T47D (cell line): Measurements from ENCODE around the gene SEBOX.

Experiments
- DNase-seq, 2 experiments: peaks; one replicate each; pipeline versions ENCODE4 v3.0.0 to v3.0.0-alpha.2; 2011 to 2012; ENCODE audit warnings: low read depth in 1 of 2, low spot score in 1 of 2
- JUND ChIP-seq: IDR thresholded peaks from 2 replicates; pipeline ENCODE4 v1.6.1; 2012; ENCODE audit warnings: low read depth
- in situ Hi-C: cut with HindIII; loops from 2 replicates; pipeline ENCODE4 v1.10.0; 2016; ENCODE audit warnings: low sequenced_read_pairs, low pct_unique_long_range_greater_than_20kb

Gene SEBOX

GRCh38 chr17:28370035-28370743 lies 5.2 kb upstream of the SEBOX start, which contains the start of gene VTN:
Gene VTN, minus strand, starts transcription at chr17:28370307. Its CDS starts 104 bp downstream, at chr17:28370203.
- in situ Hi-C loops: no loop called here
- no peak for TF ChIP-seq JUND
- no peak for DNase-seq

GRCh38 chr17:28369684-28370034 lies 4.7 kb upstream of the SEBOX start:
- in situ Hi-C loops: no loop called here
- TF ChIP-seq JUND: no peak
- no peak for DNase-seq

GRCh38 chr17:28368915-28369683 lies 4.1 kb upstream of the SEBOX start:
- TF ChIP-seq JUND: no peak

GRCh38 chr17:28368306-28368831 lies 3.4 kb upstream of the SEBOX start:
- no peak for DNase-seq
- no peak for TF ChIP-seq JUND
- in situ Hi-C loops: no loop called here

More at GRCh38 chr17:28368915-28369683, 4.1 kb upstream of the SEBOX start:
- no peak for DNase-seq
- in situ Hi-C loops: no loop called here

- no peak for DNase-seq
- TF ChIP-seq JUND: no peak
- in situ Hi-C loops: no loop called here
Observed at GRCh38 chr17:28367641-28368305, 2.8 kb upstream of the SEBOX start.

- TF ChIP-seq JUND: no peak
- in situ Hi-C loops: no loop called here
- DNase-seq: no peak
Observed at GRCh38 chr17:28366605-28367004, 1.6 kb upstream of the SEBOX start.

- no peak for DNase-seq
- no peak for TF ChIP-seq JUND
- in situ Hi-C loops: no loop called here
Observed at GRCh38 chr17:28365487-28365886, 488 bp upstream of the SEBOX start.

GRCh38 chr17:28363776-28364650 lies 986 bp downstream of the SEBOX start:
- no peak for TF ChIP-seq JUND
- in situ Hi-C loops: no loop called here
- DNase-seq: no peak

GRCh38 chr17:28363186-28363585 lies 1.8 kb downstream of the SEBOX start:
- no peak for DNase-seq
- in situ Hi-C loops: no loop called here
- no peak for TF ChIP-seq JUND

- in situ Hi-C loops: no loop called here
- no peak for DNase-seq
- TF ChIP-seq JUND: no peak
Observed at GRCh38 chr17:28357901-28358197, 7.2 kb downstream of the SEBOX start.

GRCh38 chr17:28357061-28357900 lies 7.7 kb downstream of the SEBOX start, which contains the start of gene POLDIP2:
Gene POLDIP2, minus strand, starts transcription at chr17:28357527. Its CDS starts 79 bp downstream, at chr17:28357448.
- TF ChIP-seq JUND: no peak
- in situ Hi-C loops: no loop called here
- peak; percentile 92 to 98 for DNase-seq

GRCh38 chr17:28350271-28350670 lies 14.7 kb downstream of the SEBOX start:
- in situ Hi-C loops: no loop called here
- TF ChIP-seq JUND: no peak
- no peak for DNase-seq
